Activated effector memory CD4-positive, alpha-beta T cell treated with Interleukin-2 at 50 U/mL for 16 hours (primary cell): Measurements from ENCODE around the gene ATXN2L.
"Not testable (repeated sequence)": the region's sequence is repeated elsewhere in the genome, so short reads cannot be mapped to it uniquely, and the experiment has no call there.

Experiments
- DNase-seq: peaks from one replicate; pipeline ENCODE4 v3.0.0-alpha.2; 2020

Gene ATXN2L

GRCh38 chr16:28873543-28874201 is 50.9 kb downstream of the ATXN2L start:
- DNase-seq: peak; percentile 31

GRCh38 chr16:28874406-28874805 is 51.6 kb downstream of the ATXN2L start:
- DNase-seq: no peak

- DNase-seq: no peak
Measured at GRCh38 chr16:28875134-28876018, 52.6 kb downstream of the ATXN2L start.

- no peak for DNase-seq
Measured at GRCh38 chr16:28876019-28876659, 53.3 kb downstream of the ATXN2L start.

- DNase-seq: no peak
Measured at GRCh38 chr16:28876973-28877654, 54.3 kb downstream of the ATXN2L start.

GRCh38 chr16:28877655-28878000 is 54.8 kb downstream of the ATXN2L start:
- no peak for DNase-seq

GRCh38 chr16:28878083-28878926 is 55.5 kb downstream of the ATXN2L start, which contains the start of gene ATP2A1:
ATP2A1 (plus strand) TSS chr16:28878488; CDS start chr16:28878672, 184 bp downstream.
- no peak for DNase-seq

GRCh38 chr16:28879261-28879840 is 56.6 kb downstream of the ATXN2L start:
- no peak for DNase-seq

- DNase-seq: peak; percentile 86
Measured at GRCh38 chr16:28879841-28880588, 57.2 kb downstream of the ATXN2L start.

GRCh38 chr16:28880589-28880915 is 57.8 kb downstream of the ATXN2L start:
- DNase-seq: no peak

GRCh38 chr16:28880955-28881354 is 58.2 kb downstream of the ATXN2L start:
- DNase-seq: no peak

- not testable (repeated sequence) for DNase-seq
Measured at GRCh38 chr16:28881565-28881964, 58.8 kb downstream of the ATXN2L start.

- no peak for DNase-seq
Measured at GRCh38 chr16:28882551-28883160, 59.9 kb downstream of the ATXN2L start.

GRCh38 chr16:28883221-28883996 is 60.6 kb downstream of the ATXN2L start:
- no peak for DNase-seq

GRCh38 chr16:28884045-28884444 is 61.2 kb downstream of the ATXN2L start:
- no peak for DNase-seq
